Measurements from ENCODE around the gene RALGAPB.

RALGAPB gene

DNA sequence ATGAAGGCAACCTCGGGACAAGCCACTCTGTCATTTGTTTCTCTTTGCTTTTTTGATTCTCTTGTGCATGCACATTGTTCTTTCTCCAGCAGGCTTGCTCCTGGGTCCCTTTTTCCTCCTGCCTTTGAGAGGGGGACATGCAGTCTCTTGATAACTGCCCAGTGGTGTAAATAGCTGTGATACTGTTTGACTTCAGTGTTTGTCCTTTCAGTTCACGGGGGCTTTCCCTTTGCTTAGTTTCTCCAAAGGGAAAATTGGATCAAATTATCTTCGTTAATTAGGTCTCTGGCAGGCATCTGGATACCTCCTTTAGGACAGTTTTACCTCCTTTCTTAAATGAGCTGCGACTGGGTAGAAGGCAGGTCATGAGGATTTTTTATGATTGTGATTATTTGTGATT, 41.5 kb downstream of the RALGAPB start:
- H3K4me3 ChIP-seq (ENCODE audit: low read depth, low read length) = no peak overlapping the region
- TF ChIP-seq, protein P1, sequence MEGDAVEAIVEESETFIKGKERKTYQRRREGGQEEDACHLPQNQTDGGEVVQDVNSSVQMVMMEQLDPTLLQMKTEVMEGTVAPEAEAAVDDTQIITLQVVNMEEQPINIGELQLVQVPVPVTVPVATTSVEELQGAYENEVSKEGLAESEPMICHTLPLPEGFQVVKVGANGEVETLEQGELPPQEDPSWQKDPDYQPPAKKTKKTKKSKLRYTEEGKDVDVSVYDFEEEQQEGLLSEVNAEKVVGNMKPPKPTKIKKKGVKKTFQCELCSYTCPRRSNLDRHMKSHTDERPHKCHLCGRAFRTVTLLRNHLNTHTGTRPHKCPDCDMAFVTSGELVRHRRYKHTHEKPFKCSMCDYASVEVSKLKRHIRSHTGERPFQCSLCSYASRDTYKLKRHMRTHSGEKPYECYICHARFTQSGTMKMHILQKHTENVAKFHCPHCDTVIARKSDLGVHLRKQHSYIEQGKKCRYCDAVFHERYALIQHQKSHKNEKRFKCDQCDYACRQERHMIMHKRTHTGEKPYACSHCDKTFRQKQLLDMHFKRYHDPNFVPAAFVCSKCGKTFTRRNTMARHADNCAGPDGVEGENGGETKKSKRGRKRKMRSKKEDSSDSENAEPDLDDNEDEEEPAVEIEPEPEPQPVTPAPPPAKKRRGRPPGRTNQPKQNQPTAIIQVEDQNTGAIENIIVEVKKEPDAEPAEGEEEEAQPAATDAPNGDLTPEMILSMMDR (IDR thresholded peaks at IDR 0.05; ENCODE audit: control insufficient read depth, extremely low read depth, insufficient read depth) = no peak
- DNase-seq (ENCODE audit: low read depth) = no peak

DNA sequence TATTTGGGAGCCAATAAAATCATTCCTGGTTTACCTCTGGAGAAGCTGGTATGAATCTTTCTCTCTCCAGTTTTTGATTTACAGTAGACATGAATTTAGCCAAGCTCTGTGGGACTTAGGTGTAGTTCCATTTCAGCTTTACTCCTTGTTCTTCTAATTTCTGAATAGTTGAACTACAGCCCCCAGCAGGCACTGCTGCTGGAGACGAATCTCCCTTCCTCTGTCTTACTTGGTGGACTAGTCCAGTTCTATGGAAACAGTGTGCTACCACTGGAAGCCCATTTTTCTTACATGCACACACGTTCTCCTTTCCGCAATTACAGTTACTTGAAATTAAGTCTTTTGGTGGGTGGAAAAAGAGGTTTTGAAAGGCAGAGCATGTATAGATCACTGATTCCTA, 42.3 kb downstream of the RALGAPB start:
- TF ChIP-seq, protein P1 (IDR thresholded peaks at IDR 0.05; ENCODE audit: control insufficient read depth, extremely low read depth, insufficient read depth) = no peak
- no peak overlapping the region for H3K4me3 ChIP-seq (ENCODE audit: low read depth, low read length)
- DNase-seq (ENCODE audit: low read depth) = no peak

DNA sequence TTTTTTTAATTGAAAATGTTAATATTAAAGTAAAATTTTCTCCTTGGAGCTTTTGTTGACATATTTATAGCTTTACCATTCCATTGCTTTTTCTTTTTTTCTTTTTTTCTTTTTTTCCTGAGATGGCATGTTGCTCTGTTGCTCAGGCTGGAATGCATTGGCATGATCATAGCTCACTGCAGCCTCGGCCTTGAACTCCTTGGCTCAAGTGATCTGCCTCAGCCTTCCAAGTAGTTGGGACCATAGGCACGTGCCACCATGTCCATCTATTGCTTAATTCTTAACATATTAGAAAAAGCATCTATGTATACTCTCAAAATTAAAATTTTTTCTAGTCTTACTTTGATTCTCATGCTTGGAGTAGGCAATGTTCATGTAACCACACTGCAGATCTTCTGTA, 43.0 kb downstream of the RALGAPB start:
- H3K4me3 ChIP-seq (ENCODE audit: low read depth, low read length) = no peak overlapping the region
- TF ChIP-seq, protein P1 (IDR thresholded peaks at IDR 0.05; ENCODE audit: control insufficient read depth, extremely low read depth, insufficient read depth) = no peak
- no peak for DNase-seq (ENCODE audit: low read depth)

DNA sequence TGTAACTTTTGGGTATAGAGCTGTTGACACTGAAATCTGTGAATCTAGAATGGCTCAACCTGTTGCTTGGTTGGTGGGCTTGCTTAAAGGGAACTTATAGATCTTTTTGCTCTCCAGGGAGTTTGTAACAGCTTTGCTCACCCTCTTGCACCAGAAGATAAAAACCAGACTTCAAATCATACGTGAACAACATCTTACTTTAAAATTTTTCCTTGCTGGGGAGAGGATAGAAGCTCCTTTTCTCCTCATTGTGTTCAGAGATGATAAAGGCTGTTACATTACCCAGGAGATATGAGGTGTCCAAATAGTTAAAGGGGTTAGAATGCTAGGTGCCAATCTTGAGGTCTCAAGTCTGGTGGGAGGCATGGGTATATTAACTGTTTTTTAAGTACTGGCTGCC, 46.8 kb downstream of the RALGAPB start:
- TF ChIP-seq, protein P1 (IDR thresholded peaks at IDR 0.05; ENCODE audit: control insufficient read depth, extremely low read depth, insufficient read depth) = no peak
- no peak for DNase-seq (ENCODE audit: low read depth)

DNA sequence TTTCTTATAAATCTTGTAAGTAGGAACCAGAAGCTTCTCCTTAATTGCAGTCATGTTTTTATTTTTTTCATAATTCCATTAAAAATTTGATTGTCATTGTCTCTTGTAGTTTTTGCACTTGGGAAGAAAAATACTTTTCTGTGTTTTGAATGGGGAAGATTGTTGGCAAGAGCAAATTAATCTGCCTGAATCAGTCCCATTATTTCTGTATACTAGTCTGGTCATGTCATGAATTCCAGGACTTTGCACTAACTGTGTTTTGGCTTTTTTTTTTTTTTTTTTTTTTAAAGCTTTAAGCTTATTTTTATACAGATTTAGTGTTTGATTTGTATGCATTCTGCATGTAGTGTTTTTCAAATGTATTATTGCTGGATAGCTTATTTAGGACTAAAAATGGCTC, 47.6 kb downstream of the RALGAPB start:
- no peak overlapping the region for H3K4me3 ChIP-seq (ENCODE audit: low read depth, low read length)
- TF ChIP-seq, protein P1 (IDR thresholded peaks at IDR 0.05; ENCODE audit: control insufficient read depth, extremely low read depth, insufficient read depth) = no peak
- DNase-seq (ENCODE audit: low read depth) = no peak

More for the DNA sequence above, 46.8 kb downstream of the RALGAPB start:
- no peak overlapping the region for H3K4me3 ChIP-seq (ENCODE audit: low read depth, low read length)

DNA sequence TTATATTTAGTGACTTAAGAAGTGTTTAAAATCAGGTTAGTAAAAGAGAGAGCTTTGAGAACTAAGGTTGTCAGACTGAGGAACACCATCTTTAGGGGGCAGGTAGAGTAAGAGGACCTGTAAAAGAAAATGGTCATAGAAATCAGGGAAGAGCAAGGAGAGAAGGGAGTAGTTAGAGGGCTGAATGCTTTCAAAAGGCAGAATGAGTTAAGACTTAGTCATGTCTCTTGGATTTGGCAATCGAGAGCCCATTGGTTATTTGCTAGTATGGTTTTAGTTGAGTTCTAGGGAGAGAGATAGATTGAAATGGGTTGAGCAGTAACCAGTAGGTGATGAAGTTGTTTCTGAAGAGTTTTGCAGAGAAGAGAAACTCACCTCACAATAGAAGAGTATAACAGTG, 51.1 kb downstream of the RALGAPB start:
- TF ChIP-seq, protein P1 (IDR thresholded peaks at IDR 0.05; ENCODE audit: control insufficient read depth, extremely low read depth, insufficient read depth) = no peak
- H3K4me3 ChIP-seq (ENCODE audit: low read depth, low read length) = no peak overlapping the region
- no peak for DNase-seq (ENCODE audit: low read depth)

DNA sequence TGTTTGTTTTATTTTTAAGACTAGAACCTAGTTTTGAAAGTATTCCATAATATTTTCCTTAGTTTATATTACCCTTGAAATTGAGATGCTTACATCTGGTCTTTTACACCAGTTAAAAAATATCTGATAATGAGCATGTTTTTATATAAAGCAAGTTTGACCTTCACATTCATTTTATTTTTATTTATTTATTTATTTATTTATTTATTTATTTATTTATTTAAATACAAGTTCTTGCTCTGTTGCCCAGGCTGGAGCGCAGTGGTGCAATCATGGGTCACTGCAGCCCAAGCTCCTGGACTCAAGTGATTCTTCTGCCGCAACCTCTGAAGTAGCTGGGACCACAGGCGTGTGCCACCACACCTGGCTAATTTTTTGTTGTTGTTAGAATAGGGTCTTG, 55.5 kb downstream of the RALGAPB start:
- TF ChIP-seq, protein P1 (IDR thresholded peaks at IDR 0.05; ENCODE audit: control insufficient read depth, extremely low read depth, insufficient read depth) = no peak

More for the DNA sequence above, 55.5 kb downstream of the RALGAPB start:
- H3K4me3 ChIP-seq (ENCODE audit: low read depth, low read length) = no peak overlapping the region
- DNase-seq (ENCODE audit: low read depth) = no peak
